Epidermal melanocyte (primary cell): ENCODE data around the gene BICD1.

ENCODE experiments used
- DNase-seq: peaks from one replicate; pipeline ENCODE4 v3.0.0; 2011; ENCODE audit warnings: low spot score; ENCODE audit not compliant: insufficient read length

Gene BICD1

DNA sequence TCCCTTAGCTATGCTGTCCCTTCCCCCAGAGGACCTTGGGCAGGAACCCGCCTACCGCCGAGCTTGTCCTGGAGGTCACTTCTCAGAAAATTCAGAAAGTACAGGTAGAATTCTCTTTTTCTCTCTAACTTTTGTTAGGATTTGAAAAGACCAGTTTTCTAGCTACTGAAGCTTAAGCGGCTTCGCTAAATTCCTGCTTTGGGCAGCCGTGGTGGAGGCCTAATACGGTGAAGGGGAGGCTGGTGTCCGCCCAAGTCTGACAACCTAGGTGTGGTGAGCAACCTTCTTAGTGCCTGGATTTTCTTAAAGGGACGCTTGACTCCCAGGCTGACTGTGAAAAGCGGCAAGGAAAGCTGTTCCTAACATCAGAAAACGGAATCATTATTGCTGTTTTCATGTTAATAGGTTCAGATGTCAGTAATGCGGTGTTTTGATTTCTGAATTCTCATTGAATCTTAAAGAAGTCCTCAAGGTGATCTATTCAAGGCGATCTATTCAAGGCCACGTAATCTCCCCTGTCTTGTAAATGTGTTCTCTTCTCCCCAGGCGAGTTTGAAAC lies 293.5 kb downstream of the BICD1 start:
- DNase-seq, result no peak

DNA sequence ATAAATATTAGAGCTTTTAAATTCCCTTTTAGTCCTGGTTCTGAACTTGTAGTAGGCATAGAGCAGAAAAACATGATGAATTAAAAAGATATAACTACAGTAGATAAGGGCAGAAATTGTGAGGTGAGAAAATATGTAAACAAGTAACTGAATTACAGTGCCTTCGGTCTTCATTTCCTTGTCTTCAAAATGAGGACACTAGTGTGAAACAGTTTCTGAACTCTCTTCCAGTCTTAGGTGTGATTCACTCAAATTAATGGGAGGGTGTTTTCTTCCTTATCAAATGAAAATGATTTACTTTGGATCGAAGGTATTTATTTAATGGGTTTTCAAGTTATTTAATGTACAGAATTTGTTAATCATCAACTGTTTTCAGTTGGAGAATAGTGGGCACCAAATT lies 294.2 kb downstream of the BICD1 start:
- DNase-seq, result no peak

DNA sequence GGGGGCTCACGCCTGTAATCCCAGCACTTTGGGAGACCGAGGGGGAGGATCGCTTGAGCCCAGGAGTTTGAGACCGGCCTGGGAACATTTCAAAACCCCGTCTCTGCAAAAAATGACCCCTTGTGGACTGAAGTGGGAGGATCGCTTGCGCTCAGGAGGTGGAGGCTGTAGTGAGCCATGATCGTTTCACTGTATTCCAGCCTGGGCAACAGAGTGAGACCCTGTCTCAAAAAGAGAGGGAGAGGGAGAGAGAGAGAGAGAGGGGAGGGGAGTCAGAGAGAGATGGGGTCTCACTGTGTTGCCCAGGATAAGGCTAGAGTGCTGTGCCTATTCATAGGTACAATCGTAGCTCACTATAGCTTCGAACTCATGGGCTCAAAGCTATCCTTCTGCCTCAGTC lies 295.5 kb downstream of the BICD1 start:
- no peak for DNase-seq

DNA sequence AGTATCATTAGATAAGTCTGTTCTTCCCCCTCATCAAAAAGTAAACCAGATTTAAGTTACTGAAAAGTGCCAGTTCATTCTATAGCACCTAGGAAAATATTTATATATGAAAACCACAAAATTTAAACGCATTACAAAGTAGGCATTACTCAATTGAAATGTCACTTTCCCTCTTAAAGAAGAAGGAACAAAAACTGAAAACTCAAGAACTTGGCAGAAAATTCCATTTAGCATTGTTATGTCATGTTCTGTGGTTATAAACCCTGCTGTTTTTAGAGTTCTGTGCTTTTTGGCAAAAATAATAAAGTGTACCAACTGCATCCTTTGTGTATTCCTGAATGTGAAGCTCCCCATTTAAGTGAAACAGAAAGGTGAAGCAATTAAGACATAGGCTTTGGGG lies 296.3 kb downstream of the BICD1 start:
- DNase-seq, result no peak

DNA sequence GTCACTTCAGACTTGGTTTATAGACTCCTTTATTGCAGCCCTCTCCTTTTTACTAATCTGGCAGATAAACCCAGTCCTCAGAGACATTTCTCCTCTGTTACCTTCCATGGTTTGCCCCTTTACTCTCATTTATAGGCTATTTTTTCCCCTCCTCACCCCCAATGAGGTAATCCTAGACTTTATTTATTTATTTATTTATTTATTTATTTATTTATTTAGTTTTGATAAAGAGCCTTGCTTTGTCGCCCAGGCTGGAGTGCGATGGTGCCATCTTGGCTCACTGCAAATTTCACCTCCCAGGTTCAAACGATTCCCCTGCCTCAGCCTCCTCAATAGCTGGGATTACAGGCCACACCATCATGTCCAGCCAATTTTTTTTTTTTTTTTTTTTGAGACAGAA lies 301.1 kb downstream of the BICD1 start:
- no peak for DNase-seq

DNA sequence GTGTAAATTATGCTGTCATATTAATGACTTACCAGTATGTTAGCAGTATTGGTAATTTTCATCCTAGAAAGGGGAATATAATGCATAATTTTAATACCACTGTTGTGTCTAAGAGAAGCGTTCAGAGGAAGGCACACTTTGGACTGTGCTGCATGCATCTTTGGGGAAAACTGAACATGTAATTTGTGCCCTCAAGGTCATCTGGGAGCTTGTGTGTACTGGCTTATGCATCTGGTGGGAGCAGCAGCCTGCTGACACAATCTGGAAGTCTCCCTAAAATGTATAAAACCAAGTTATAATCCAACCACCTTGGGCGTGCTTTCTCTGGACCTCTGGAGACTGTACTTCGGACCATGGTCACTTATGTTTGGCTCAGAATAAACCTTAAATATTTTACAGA lies 306.8 kb downstream of the BICD1 start:
- no peak for DNase-seq

DNA sequence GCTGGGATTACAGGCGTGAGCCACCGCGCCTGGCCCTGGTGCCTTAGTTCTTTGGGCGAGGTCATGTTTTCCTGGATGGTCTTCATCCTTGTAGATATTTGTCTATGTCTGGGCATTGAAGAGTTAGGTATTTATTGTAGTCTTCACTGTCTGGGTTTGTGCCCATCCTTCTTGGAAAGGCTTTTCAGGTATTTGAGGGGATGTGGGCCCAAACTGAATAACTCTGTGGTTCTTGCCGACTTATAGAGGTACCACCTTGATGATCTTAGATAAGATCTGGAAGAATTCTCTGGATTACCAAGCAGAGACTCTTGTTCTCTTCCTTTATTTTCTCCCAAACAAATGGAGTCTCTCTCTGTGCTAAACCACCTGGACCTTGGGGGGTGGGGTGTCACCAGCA lies 311.6 kb downstream of the BICD1 start:
- no peak for DNase-seq

DNA sequence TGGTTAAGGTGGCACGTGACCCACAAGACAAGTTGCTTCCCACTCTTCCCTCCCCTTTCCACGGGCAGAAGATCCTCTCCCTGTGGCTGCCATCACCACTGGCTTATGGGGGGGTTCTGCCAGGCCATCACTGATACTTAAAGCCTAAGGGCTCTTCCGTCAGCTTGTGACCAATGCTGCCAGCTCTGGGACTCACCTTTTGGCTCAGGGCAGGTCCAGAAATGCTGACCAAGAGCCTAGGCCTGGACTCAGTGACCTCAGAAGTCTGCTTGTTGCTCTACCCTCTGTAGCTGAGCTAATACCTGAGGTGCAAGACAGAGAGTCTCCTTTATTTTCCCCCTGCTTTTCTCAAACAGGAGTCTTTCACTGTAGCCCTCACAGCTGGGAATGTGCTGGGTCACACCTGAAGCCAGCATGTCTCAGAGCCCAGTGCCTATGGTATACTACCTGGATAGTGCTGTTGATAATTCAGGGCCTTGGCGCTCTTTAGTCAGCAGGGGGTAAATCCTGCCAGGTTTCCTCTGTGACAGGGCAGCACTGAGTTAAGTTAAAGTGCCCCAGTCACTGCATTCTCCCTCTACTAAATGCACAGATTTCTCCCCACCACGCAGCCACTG lies 312.4 kb downstream of the BICD1 start:
- no peak for DNase-seq

DNA sequence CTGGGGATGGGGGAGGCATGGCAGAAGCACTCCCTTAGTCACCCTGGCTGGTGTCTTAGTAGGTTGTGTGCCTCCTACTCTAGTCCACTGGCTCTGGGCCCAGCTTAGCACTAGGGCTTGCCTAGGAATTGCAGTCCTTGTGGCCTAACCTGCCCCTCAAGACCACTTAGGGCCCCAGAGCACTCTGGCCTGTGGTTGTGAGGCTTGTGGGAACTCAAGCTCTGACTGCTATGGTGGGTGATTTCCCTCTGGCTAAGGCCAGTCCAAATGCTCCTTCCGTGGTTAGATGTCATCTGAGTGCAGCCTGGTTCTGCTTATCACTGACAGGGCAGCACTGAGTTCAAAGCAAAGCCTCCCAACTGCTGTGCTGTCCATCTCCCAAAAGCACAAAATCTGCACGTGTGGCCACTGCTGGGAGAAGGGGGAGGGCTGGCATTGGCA lies 312.9 kb downstream of the BICD1 start:
- DNase-seq, result no peak

DNA sequence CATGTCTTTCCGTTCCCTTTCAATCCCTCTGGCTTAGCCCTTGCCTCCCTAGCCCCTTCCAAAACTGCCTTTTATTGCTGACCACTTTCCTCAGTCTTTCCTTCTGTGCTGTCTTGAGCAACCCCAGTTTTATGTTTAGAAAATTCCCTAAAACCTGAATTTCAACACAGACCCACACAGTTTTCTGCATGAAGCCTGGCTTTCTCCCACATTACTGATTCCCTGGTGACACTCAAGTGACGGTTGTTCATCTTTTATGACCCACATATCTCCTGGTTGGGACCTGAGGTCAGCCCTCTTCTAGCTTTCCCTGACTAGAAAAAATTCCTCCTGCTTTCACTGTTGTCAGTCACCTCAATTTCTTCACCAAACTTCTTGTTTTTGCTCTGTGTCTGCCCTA lies 313.7 kb downstream of the BICD1 start:
- no peak for DNase-seq

DNA sequence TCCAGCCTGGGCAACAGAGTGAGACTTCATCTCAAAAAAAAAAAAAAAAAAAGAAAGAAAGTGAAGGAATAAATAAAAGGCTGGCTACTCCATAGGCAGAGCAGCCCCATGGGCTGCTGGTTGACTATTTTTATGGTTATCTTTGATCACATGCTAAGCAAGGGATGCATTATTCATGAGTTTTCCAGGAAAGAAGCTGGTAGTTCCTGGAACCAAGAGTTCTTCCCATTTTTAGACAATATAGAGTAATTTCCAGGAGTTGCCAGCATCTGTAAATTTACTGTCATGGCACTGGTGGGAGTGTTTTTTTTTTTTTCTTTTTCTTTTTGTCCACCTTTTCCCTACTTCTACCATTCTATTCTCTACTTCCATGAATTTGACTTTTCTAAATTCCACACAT lies 316.9 kb downstream of the BICD1 start:
- no peak for DNase-seq

DNA sequence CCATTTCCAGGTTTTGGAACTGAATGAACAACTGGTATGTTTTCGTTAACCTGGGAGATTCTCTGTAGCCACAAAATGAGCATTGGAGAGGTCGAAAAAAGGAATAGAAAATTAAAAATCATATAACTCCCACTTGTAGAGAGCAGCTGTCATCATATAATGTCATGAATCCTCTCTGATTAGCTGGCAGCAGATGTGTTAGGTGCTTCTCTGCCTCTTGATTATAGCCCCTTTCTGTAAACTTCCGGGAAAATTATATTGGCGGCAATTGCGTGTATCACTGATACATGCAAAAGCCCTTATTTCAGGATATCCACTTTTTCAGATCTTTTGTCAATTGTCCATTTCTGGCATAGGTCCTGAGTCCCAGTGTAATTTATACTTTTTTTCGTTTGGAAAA lies 324.4 kb downstream of the BICD1 start:
- no peak for DNase-seq
